Hematopoietic multipotent progenitor cell treated with erythropoietin and hydrocortisone succinate and interleukin-3 and kit ligand, for 4 days (in vitro differentiated cells): ENCODE data around the gene REST.
A peak's percentile ranks its signal among the peaks of the same experiment; 100 is the strongest.

ENCODE experiments used
- DNase-seq: peaks from one replicate; pipeline ENCODE4 v3.0.0-alpha.2; 2015

REST gene

DNA sequence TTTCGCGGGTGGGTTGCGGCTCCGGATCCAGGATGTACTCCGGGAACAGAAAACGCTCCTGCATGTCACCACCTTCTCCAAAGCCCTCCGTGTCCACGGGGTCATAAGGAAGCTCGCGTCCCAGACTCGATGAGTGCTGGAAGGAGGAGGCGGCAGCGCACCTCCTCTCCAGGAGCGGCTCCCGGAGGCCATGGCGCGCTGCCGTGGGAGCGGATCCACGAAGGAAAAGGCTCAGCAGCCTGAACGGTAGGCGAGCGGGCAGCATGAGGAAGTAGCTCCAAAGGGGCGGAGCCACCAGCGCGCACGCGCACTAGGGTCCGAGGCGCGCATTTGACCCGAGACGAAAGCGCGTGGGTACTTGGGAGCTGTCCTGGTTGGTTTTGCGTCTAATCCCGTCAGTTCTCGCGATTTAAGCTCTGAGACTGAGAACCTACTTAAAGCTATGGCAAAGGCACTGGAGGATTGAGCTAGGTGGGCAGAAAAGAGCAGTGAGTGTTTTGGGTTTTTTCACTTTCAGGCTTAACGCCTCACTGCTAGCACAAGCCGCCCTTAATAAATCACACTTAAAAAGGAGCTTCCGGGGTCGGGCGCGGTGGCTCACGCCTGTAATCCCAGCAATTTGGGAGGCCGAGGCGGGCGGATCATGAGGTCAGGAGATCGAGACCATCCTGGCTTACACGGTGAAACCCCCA is 69.8 kb downstream of the REST start, which contains the start of gene NOA1:
NOA1 (minus strand) TSS at position 286 of the 692 bp plus-strand sequence; CDS start at position 265, 21 bp downstream.
- peak; percentile 99 for DNase-seq

DNA sequence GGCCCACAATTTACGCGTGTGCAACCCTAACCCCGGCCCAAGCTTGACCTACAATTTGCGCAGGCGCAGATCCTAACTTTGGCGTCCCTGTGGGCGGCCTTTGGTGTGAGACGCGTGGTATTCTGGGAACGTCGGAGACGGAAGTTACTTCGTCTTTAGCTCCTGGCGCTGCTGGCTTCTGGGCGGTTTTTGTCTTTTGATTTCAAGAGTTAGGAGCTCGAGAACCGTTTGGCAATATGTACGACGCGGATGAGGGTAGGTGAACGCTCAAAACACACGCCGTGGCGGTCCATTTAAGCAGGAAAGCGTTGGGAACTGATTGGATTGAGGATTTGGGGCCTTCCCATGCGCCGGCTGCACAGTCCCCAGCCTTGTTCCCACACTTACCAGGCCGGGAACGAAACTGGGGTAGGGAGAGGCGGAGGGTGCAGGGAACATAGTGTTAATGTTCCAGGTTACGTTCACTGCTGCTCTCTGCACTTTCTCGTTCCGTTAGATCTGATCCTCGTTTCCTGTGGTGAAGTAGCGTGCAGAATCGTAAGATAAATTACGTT is 71.1 kb downstream of the REST start, which contains the start of gene POLR2B:
POLR2B (plus strand) TSS at position 147 of the 554 bp plus-strand sequence; CDS start at position 237, 90 bp downstream.
- peak; percentile 99 for DNase-seq

DNA sequence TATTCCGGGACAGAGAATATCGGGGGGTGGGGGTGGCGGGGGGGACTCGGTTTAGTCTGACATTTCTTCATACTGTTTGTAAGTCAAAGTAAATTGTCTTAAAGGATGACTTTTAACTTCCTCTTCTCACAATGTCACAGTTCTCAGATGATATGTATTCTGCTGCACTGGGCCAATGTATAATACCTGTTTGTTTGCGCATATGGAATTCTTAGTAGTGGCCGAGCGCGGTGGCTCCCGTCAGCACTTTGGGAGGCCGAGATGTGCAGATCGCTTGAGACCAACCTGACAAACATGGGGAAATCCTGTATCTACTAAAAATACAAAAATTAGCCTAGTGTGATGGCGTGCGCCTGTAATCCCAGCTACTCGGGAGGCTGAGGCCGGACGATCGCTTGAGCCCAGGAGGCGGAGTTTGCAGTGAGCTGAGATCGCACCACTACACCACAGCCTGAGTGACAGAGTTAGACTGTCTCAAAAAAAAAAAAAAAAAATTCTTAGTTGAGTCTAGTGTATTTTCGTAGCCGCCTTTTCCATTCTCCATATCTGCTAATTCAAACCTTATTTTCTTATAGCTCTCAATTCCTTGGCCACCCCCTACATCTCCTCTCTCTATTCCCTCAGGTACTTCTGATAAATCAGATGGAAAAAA is 71.8 kb downstream of the REST start:
- peak; percentile 82 for DNase-seq

DNA sequence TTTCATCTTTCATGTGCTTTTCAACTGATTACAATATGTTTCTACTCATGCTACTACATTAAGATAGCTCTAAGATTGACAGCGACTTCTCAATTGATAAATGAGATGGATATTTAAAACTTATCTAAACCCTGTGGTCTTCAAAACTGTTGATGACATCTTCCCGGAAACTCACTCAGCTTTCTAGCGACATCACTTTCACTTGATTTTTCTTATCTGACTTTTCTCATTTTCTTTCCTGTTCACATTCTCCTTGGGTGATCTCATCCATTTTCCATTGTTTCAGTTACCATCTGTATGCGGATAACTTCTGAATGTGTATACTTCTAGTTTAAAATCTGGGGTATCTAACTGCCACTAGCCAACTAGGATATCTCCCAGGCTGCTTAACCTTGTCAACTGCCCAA is 74.1 kb downstream of the REST start:
- DNase-seq: peak; percentile 32

DNA sequence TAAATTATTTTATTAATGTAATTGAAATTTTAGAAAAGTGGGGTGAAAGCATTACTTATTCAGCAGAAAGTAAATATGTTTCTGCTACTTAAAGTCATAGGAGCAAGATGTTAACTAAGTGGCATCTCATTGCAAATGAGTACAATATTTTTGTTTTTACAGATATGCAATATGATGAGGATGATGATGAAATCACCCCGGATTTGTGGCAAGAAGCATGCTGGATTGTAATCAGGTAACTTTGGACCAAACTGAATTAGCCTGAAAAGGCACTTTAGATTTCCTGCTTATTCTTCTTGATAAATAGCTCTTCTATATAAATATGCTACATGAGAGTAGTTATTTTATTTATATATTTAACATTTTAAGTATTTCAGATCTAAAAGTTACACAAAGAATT is 78.5 kb downstream of the REST start:
- DNase-seq: no peak

DNA sequence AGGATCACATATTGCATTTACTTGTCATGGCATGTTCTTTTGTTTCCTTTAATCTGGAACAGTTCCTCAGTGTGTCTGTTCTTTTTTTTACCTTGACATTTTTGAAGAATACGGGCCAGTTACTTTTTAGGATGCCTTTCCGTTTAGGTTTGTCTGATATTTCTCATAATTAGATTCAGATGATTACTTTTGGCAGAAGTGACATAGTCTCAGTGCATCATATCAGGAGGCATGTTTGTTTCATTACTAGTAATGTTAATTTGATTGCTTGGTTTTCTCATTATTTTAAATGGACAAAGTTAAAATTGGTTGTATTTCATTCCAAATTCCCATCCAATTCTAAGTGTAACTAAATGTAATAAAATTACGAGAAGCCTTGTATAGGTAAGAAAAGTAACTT is 79.3 kb downstream of the REST start:
- DNase-seq: no peak

DNA sequence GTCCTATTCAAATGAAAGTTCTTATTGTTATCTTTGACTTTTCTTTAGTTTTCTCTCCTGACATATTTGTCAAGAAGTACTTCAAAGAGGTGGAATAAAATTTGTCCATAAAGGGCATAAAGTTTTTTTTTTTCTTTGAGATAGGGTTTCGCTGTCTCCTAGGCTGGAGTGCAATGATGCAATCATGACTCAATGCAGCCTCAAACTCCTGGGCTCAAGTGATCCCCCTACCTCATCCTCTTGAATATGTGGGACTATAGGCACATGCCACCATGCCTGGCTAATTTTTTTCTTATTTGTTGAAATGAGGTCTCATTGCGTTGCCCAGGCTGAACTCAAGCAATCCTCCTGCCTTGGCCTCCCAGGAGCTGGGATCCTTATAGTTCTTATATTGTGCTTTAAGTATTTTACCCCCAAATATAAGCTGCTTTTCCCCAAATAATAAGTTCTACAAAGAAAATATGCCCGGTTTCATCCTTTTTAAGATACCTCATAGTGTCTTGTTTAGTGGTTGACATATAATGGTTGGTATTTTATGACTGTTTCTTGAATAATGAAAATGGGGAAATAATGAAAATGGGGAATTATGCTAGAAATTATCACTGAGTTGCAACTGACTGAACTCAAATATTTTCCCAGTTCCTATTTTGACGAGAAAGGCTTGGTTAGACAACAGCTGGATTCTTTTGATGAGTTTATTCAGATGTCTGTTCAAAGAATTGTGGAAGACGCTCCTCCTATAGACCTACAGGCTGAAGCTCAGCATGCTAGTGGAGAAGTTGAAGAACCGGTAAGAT is 82.6 kb downstream of the REST start:
- no peak for DNase-seq

DNA sequence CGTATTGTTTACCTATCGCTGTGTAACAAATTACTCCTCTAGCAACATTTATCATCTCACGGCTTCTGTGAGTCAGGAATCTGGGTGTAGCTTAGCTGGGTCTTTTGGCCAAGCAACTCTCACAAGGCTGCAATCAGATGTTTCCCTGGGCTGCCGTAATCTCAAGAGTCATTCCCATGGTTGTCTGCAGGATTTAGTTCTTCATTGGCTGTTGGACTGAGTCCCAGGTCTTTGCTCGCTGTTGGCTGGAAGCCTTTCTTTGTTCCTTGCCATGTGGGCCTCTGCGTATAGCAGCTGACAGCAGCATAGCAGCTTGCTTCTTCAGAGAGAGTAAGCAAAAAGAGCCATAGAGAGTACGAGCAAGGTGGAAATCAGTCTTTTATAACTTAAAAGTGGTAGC is 87.8 kb downstream of the REST start:
- no peak for DNase-seq

DNA sequence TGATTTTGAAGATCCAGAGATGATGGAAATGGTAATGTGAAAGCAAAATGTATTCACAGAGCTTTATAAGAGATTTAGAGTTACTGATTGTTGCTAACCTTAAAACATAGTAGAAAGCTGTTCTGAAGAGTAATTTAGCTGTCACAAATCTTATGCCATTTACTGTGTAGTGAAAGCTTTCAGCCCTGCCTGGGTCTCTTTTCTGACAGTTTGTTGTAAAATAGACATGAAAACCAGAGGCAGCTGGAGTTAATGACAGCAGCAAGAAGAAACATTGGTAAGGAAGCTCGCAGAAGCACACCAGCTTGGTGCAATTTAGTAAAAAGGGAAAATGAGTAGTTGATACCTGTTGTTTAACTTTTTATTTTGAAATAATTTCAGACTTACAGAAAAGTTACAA is 92.1 kb downstream of the REST start:
- DNase-seq: no peak

DNA sequence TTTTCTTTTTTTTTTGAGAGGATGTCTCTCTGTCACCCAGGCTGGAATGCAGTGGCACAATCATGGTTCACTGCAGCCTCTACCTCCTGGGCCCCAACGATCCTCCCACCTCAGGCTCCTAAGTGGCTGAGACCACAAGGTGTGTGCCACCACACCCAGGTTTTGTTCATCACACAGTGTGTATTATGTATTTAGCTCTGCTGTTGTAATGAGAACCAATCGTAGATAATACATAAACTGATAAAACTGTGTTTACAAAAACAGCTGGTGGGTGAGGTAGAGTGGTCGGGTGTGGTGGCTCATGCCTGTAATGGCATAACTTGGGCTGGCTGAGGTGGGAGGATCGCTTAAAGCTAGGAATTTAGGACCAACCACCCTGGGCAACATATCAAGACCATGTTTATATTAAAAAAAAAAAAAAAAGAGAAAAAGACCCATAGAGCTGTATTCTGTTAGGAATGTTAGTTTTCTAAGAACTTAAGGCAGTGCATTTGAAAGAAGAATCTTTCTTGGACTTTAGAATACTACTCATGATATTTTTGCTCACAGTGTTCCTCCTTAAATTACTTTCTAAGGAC is 105.9 kb downstream of the REST start:
- DNase-seq: no peak
